Measurements from ENCODE around the gene ACVR2B.

ACVR2B gene

DNA sequence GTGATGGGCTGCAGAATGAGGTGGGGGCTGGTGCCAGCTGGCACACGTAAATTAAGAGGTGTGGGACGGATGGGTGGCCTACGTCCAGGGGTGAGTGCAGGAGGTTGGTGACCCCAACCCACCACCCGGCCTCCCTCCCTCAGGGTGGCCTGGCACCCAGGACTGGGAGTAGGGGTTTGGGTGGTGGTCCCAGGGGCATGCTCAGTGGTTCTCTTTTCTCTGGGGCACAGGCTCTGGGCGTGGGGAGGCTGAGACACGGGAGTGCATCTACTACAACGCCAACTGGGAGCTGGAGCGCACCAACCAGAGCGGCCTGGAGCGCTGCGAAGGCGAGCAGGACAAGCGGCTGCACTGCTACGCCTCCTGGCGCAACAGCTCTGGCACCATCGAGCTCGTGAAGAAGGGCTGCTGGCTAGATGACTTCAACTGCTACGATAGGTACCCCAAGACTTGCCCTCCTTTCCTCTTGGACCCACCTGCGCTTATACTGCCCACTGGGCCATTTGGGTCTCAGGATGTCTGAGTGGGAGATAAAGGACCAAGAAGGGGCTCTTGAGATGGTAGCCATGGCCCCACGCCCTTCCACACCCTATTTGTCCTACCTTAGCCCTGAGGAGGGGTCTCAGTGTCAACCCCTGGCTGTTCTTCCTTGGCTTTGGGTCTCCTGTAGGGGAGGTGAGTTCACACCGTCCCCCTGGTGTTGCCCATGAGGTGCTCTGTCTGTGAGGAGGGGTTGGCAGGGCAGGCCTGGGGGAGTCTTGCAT is 23.5 kb downstream of the ACVR2B start:
- TF ChIP-seq TCF4 (CRISPR knock-in tag; IDR thresholded peaks at IDR 0.05; ENCODE audit: borderline replicate concordance): no peak
- no peak for ATAC-seq

- no peak for TF ChIP-seq TSHZ2 (CRISPR knock-in tag; IDR thresholded peaks at IDR 0.05)
- ATAC-seq: no peak
Observed at GRCh38 chr3:38477839-38478450, 24.3 kb downstream of the ACVR2B start.

GRCh38 chr3:38478901-38479300 is 25.2 kb downstream of the ACVR2B start:
- no peak for ATAC-seq
- TF ChIP-seq ZNF565 (CRISPR knock-in tag; conservative IDR thresholded peaks at IDR 0.05; ENCODE audit: low read depth) (no peak), CREB5 (CRISPR knock-in tag; IDR thresholded peaks at IDR 0.05; ENCODE audit: low read depth) (no peak), TOX (CRISPR knock-in tag; IDR thresholded peaks at IDR 0.05; ENCODE audit: borderline replicate concordance) (no peak), ZNF70 (CRISPR knock-in tag; IDR thresholded peaks at IDR 0.05) (no peak), SNAI2 (CRISPR knock-in tag; IDR thresholded peaks at IDR 0.05) (no peak), RARB (CRISPR knock-in tag; IDR thresholded peaks at IDR 0.05) (no peak), ZFP30 (CRISPR knock-in tag; IDR thresholded peaks at IDR 0.05) (no peak), BACH2 (CRISPR knock-in tag; IDR thresholded peaks at IDR 0.05; ENCODE audit: borderline replicate concordance) (no peak), ZNF8 (CRISPR knock-in tag; IDR thresholded peaks at IDR 0.05) (no peak), CSDC2 (CRISPR knock-in tag; IDR thresholded peaks at IDR 0.05) (no peak), CSRNP3 (CRISPR knock-in tag; IDR thresholded peaks at IDR 0.05) (no peak), ARNTL (CRISPR knock-in tag; IDR thresholded peaks at IDR 0.05; ENCODE audit: borderline replicate concordance, low read depth) (no peak), ZC3H10 (CRISPR knock-in tag; IDR thresholded peaks at IDR 0.05) (no peak), TSHZ2 (CRISPR knock-in tag; IDR thresholded peaks at IDR 0.05) (no peak)

DNA sequence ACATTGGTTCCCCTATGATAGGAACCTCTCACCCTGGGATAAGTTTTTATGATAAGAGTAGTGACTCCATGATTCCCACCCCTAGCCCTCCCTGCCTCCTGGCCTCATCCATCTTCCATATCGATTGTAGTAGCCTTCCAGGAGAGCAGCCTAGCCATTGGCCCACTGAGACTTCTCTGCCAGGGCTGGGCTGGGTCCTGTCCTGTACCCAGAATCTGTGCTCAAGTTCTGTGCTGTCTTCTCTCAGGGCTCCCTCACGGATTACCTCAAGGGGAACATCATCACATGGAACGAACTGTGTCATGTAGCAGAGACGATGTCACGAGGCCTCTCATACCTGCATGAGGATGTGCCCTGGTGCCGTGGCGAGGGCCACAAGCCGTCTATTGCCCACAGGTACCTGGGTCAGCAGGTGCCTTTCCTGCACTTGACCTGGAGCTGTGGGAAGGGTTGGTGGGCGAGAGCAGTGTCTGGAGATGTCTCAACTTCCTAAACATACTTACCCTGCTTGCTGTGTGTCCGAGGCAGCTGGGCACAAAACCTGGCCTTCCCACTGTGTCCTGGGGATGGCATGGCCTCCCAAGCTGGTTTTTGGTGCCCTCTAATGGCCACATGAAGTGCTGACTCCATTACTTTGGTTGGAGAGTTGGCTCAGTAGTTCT is 25.9 kb downstream of the ACVR2B start:
- ATAC-seq: peak; percentile 98
- TF ChIP-seq CREB5 (CRISPR knock-in tag; IDR thresholded peaks at IDR 0.05; ENCODE audit: low read depth) (no peak), TOX (CRISPR knock-in tag; IDR thresholded peaks at IDR 0.05; ENCODE audit: borderline replicate concordance) (no peak), ZNF565 (CRISPR knock-in tag; conservative IDR thresholded peaks at IDR 0.05; ENCODE audit: low read depth) (no peak), POU6F1 (CRISPR knock-in tag; IDR thresholded peaks at IDR 0.05; ENCODE audit: borderline replicate concordance, low read depth) (no peak), SNAI2 (CRISPR knock-in tag; IDR thresholded peaks at IDR 0.05) (no peak), TSHZ2 (CRISPR knock-in tag; IDR thresholded peaks at IDR 0.05) (no peak), ZNF70 (CRISPR knock-in tag; IDR thresholded peaks at IDR 0.05) (no peak), ZFP30 (CRISPR knock-in tag; IDR thresholded peaks at IDR 0.05) (no peak), ESRRG (CRISPR knock-in tag; IDR thresholded peaks at IDR 0.05) (no peak), CSDC2 (CRISPR knock-in tag; IDR thresholded peaks at IDR 0.05) (no peak), RARB (CRISPR knock-in tag; IDR thresholded peaks at IDR 0.05) (no peak)

All from SK-N-SH treated with all-trans-retinoic acid at 6 μM for 48 hours (cell line).